Activated CD4-positive, CD25-positive, alpha-beta regulatory T cell treated with anti-CD3 and anti-CD28 coated beads, Interleukin-2, amount 50 U/mL, for 72 hours (primary cell): Measurements from ENCODE around the gene HIRA.
"Not testable (repeated sequence)": the region's sequence is repeated elsewhere in the genome, so short reads cannot be mapped to it uniquely, and the experiment has no call there.

Experiments
- DNase-seq: peaks from one replicate; pipeline ENCODE4 v3.0.0; 2021

The HIRA gene

DNA sequence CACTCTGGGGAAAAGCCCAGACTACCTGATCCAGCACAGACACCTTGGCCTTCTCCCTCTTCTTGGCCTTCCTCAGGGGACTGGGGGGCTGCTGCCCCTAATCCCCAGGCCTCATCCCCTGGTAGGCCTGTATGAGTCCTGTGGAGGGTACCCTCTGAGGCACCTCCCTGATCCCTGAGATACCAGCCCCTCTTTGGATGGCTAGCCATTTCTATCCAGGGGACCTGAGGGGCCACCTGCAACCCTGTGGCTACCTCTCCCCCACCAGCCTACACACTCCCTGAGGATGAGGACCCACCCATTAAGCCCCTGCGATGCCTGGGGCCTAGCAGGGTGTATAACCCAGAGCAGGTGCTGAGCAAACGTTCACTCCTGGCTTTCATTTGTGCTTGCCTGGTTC, 54.6 kb downstream of the HIRA start:
- DNase-seq: no peak

DNA sequence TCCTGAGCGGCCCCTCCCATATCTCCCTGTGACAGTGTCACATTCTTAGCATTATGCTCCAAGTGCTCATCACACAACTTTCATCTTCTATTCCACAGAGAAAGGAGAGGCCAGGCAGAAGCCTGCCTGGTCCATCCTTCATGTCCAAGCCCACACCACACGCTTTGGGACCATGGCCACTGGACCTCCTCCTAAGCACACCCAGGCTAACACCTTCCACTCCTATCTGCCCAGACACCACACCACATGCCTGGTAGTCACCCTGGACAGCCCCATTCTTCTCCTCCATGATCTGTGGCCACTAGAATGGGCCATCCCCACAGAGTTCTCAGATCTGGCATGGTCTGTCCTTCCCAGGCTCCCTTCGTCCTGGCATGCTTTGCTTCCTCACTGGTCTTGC, 55.3 kb downstream of the HIRA start:
- DNase-seq: no peak

DNA sequence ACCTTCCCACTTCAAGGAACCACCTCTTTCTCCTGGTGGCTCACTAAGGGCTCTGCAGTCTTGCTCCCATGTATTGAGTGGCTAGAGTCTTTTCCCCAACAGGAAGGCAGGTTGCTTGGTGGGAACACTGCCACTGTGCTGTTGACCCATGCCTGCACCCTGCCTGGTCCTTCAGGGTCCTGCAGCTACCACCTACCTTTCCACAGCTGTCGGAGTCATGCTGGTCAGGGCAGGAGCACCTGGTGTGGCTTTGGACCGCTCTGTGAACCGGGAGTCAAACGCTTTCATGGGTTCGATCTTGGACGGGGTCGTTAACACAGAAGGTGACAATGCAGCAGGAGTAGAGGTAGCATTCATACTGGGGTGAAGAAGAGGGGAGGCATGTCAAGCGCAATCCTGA, 56.1 kb downstream of the HIRA start:
- no peak for DNase-seq

DNA sequence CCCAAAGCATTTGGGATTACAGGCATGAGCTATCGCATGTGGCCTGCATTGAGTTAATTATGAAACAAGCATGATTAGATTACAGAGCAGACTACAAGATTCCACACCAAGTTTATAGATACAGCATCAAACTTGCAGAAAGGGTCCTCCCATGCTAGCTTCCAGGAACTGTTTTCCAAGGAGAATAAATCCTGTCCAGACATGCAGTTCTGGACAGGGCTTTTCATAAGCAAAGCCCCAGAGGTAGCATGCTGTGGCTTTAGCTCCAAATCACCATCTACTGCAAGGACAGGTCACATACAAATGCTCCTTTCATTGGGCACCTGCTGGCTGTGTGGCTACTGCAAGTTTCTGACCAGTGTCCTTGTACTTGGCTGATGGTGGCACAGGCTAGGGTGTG, 57.1 kb downstream of the HIRA start:
- DNase-seq: no peak

- DNase-seq: no peak
Measured at GRCh38 chr22:19373450-19373849, 58.1 kb downstream of the HIRA start.

DNA sequence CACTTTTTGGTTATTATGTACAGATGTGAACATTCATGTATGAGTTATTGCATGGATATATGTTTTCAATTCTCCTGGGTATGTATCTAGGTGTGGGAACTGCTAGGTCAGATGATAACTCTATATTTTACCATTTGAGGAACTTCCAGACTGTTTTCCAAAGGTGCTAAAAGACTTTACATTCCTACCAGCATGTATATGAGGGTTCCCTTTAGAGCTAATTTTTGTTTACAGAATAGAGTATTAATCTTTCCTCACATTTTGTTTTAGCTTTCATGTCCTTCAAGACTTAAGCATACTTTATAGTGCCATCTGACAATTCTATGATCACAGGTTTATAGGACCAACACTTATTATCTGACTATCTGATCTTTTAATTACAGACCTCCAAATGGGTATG, 59.6 kb downstream of the HIRA start:
- no peak for DNase-seq

GRCh38 chr22:19368876-19369275, 62.7 kb downstream of the HIRA start:
- DNase-seq: no peak

DNA sequence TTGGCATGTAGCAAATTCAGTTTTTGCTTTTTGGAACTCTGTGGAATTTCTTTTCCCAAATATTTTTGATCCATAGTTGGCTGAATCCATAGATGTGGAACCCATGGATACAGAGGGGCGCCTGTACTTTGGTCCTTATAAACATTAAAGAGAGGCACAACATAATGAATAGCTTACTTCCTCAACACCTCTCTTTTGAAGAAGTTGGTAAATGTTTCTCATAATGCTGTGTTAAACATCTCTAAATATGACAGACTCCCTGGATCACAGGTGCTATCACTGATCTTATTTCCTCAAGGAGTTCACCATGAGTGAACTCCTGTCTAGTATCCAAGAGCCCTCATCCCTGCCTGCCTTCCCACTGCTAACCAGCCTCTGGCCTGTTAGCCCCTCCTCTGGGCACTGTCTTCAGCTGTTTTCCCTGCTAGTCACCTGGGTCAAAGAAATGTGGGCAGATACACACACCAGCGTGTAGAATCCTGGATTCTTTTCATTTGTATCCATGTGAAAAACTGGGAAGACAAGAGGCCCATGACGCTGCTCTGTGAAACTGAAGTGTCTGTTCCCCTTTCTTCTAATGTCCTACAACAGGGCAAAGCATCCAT, 63.7 kb downstream of the HIRA start:
- DNase-seq: no peak

- not testable (repeated sequence) for DNase-seq
Measured at GRCh38 chr22:19363541-19363940, 68.0 kb downstream of the HIRA start.

DNA sequence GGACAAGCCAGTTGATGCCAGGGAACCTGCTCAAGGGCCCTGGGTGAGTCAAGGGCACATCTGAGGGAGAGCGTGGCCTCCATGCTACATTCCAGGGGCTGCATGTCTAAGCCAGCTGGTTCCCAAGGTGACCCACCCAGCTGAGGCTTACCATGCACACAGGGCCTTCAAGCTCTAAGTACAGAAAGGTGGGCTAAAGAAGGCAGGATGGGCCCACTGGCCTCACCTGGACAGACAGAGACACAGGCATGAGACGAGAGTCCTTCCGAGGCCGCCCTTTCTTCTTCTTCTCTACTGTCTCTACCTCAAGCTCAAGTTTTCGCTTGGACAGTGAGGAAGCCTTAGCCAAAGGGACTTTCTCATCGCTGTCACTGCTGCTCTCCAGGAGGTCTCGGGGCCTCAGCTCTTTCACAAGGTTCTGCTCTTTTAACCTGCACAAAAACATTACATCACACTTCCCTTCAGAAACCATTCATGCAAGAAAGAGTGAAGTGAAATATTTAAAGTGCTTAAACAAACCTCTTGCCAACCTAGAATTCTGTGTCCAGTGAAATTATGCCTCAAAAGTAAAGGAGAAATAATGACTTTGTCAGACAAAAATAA, 69.9 kb downstream of the HIRA start:
- DNase-seq: no peak

- DNase-seq: no peak
Measured at GRCh38 chr22:19360862-19361261, 70.7 kb downstream of the HIRA start.

DNA sequence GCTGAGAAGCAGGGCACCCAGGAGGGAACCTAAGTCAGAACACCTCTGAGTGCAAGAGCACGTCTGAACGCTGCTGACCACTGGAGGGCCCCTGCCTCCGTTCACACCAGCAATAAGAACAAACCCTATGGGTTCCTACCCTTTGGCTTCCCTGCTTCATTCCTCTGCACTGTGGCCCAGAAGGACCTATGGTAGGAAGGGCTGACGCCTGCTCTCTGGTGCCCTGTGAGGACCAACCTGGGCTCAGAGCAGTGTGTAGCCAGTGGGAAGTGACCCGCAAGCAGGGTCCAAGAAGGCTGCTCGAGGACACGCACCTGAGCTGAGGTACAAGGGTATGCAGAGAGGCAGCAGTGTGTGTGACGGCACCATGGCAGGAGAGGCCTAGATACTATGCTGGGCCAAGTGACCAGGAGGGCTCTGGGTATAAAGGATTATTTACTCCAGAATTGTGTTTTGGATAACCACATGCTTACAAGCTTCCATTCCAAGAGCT, 71.2 kb downstream of the HIRA start:
- no peak for DNase-seq

DNA sequence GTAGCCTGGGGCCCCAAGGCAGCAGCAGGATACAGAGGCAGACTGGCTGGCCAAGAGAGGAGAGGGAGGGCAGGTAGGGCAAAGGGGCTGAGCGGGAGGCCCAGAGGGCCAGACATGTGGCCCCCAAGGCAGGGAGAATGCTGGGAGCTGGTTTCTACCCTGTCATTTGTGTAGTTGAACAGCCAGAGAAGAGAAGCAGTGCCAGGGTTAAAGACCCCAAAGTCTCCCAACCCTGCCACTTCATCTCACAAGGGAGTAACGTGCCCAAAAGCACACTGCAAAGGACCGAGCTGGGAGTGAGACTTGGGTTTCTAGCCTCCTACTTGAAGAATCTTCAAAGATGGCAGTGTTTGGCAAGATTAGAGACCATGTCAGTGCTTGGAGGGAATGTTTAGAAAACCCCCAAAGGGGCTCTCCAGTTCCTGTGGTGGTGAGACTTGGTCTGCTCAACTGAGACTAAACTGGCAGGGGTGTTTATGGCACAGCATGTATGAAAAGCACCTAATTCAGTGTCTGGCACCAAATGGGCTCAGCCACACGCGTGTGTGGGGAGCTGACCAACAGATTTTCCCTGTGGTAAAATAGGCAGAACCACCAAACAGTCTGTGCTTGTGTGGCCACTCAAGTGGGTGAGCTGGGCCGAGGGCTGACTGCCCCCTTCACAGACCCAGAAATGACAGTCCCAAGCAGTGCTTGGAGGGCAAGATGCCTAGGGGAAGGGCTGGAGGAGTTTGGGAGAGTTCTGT, 71.8 kb downstream of the HIRA start:
- DNase-seq: no peak

- DNase-seq: no peak
Measured at GRCh38 chr22:19358703-19359553, 72.6 kb downstream of the HIRA start.

GRCh38 chr22:19358195-19358594, 73.3 kb downstream of the HIRA start:
- DNase-seq: no peak

- no peak for DNase-seq
Measured at GRCh38 chr22:19357270-19358105, 74.0 kb downstream of the HIRA start.

DNA sequence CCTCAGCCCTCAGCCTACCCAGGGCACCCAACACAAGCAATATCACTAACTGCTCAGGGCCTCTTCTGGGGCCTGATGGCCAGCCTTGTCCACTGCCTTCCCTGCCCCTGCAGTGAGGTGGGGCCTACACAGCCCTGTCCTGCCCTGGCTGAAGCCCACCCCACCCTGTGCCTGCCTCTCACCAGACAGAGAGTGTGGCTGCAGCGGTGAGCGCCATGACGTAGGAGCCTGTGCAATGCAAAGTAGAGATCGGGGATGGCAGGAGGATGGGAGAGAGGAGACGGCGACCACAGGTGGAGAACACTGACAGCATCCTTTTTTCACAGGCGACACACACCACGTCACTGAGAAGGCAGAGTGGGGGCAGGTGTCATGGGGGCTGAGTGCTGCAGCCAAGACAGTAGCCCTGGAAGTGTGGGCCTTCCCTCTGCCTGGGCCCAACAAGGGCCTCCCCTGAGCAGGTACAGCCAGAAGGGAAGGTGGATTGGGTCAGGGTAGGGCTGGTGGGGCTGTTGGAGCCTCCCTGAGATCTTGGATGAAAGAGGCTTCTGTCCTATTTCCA, 74.7 kb downstream of the HIRA start:
- no peak for DNase-seq

- DNase-seq: no peak
Measured at GRCh38 chr22:19355413-19356157, 75.9 kb downstream of the HIRA start.

- DNase-seq: no peak
Measured at GRCh38 chr22:19354201-19354600, 77.3 kb downstream of the HIRA start.

DNA sequence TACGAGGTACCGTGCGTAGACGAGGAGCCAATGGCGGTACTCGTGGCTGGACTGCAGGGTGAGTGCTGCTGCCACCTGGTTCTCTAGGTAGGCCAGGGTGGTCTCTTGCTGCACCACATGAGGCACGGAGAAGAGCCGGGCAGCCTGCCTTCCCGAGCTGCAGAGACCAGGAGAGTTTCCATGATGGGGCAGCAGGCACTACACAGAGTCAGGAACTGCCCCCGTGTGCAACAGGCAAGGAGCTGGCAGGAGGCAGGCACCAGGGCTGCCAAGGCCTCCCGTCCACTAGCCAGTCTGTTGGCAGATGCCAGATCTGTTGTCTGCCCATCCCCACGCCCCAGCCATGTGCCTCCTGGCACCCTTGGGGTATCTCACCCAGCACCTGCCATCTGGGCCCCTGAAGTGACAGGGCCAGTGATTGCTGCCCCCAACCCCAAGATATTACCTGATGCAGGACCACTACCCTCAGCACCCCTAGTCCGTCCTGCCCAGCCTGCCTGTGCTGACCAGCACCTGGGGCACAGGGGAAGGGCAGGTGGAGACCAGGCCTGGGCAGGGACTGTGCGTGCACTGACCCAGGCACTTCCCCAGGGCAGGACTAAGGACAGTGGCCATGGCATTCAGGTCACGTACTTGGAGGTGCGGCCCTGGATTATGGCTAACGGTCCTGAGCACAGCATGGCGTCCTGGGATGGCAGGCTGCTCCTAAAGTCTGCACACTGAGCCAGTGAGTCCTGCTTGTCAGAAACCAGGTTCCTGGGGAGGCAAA, 78.0 kb downstream of the HIRA start:
- DNase-seq: no peak

DNA sequence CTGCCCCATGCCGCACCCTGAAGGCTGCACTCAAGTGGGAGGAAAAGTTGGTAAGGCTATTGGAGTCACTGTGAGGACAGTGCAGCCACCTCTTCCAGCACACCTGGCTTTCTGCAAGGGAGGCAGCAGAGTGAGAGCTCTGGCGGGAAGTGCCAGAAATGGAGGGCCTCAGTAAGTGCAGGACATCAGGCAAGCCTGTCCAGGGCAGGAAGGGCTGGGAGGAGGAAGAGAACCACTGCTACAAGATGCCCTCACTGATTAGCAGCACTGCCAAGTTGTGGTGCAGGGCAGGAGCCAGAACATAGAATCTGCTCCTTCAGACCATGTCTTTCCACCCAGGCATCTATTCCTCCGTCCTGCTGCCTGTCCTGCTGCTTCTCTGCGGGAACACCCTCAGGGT, 78.8 kb downstream of the HIRA start:
- DNase-seq: no peak
